ENCODE data around the gene TFDP1.

DNA sequence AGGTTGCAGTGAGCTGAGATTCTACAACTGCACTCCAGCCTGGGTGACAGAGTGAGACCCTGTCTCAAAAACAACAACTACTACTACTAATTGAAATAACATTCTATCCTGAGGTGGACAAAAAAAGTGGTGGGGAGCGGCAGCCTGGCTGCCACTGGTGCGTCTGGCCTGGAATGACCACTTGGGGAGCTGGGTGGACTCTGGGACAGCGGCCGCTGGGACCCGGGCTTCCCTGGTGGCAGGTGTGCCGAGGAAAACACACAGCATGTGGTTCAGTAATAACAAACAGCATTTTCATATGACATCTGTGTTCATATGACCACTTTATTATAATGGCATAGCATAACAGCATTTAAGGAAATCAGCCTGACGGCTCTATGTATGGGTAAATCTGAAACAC lies 33.9 kb downstream of the TFDP1 start:
- TF ChIP-seq, protein P1, sequence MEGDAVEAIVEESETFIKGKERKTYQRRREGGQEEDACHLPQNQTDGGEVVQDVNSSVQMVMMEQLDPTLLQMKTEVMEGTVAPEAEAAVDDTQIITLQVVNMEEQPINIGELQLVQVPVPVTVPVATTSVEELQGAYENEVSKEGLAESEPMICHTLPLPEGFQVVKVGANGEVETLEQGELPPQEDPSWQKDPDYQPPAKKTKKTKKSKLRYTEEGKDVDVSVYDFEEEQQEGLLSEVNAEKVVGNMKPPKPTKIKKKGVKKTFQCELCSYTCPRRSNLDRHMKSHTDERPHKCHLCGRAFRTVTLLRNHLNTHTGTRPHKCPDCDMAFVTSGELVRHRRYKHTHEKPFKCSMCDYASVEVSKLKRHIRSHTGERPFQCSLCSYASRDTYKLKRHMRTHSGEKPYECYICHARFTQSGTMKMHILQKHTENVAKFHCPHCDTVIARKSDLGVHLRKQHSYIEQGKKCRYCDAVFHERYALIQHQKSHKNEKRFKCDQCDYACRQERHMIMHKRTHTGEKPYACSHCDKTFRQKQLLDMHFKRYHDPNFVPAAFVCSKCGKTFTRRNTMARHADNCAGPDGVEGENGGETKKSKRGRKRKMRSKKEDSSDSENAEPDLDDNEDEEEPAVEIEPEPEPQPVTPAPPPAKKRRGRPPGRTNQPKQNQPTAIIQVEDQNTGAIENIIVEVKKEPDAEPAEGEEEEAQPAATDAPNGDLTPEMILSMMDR (IDR thresholded peaks at IDR 0.05; ENCODE audit: insufficient read depth, low read length), result no peak
- TF ChIP-seq POLR2AphosphoS5 (IDR thresholded peaks at IDR 0.05; ENCODE audit: low read depth), result no peak
- TF ChIP-seq REST (IDR thresholded peaks at IDR 0.05; ENCODE audit: insufficient replicate concordance, low read depth), result no peak

Measured in HL-60 (cell line).